Naive thymus-derived CD4-positive, alpha-beta T cell (primary cell): ENCODE data around the gene OR1M1. TPM values are rescaled to one million over a fixed set of nuclear protein-coding genes. Genes with fewer than 3 reads are reported as not detected.
"Not testable (repeated sequence)": the region's sequence is repeated elsewhere in the genome, so short reads cannot be mapped to it uniquely, and the experiment has no call there.

Experiments used
- ATAC-seq: fragments of 150-1000 bp; cut with Tn5 transposase; 2 replicates; pipeline ENCODE4 v1.10.0; 2021; ENCODE audit warnings: mild to moderate bottlenecking, moderate library complexity
- CTCF ChIA-PET: fragments of 350-600 bp; sonication (Branson Sonifier 250); formaldehyde crosslinking; loops from one replicate; lab custom pipeline; 2021; ENCODE audit warnings: antibody characterized with exemption; lab: Charles Lee
- POLR2A ChIA-PET: fragments of 350-600 bp; sonication (Branson Sonifier 250); formaldehyde crosslinking; loops from one replicate; lab custom pipeline; 2021; ENCODE audit warnings: antibody characterized with exemption, inconsistent platforms; lab: Charles Lee
- DNase-seq, 9 donors: peaks; one replicate each; pipeline versions ENCODE4 v3.0.0 to v3.0.0-alpha.2; 2020 to 2022; ENCODE audit warnings: mixed read lengths in 1 of 9
- H3K27ac ChIP-seq: one replicate; pipeline ENCODE4 v1.7.0; 2013; ENCODE audit warnings: mild to moderate bottlenecking, low read depth, low read length, moderate library complexity
- H3K27me3 ChIP-seq, 2 donors: one replicate each; pipeline ENCODE4 v1.7.0; 2013; ENCODE audit warnings: low read length in 2 of 2, mild to moderate bottlenecking in 2 of 2, moderate library complexity in 2 of 2; ENCODE audit not compliant: control insufficient read depth in 2 of 2, insufficient read depth in 2 of 2
- H3K36me3 ChIP-seq, 3 experiments: 1 replicate in 2 of 3; 2 replicates in 1 of 3; pipeline ENCODE4 v1.7.0; 2013; ENCODE audit warnings: low read length in 3 of 3, mild to moderate bottlenecking in 3 of 3, moderate library complexity in 1 of 3; ENCODE audit not compliant: insufficient read depth in 3 of 3, control insufficient read depth in 2 of 3
- H3K4me1 ChIP-seq, 2 donors: one replicate each; pipeline ENCODE4 v1.7.0; 2013; ENCODE audit warnings: low read length in 2 of 2, mild to moderate bottlenecking in 2 of 2, moderate library complexity in 1 of 2; ENCODE audit not compliant: control insufficient read depth in 2 of 2, insufficient read depth in 2 of 2
- H3K4me3 ChIP-seq: 2 replicates; pipeline ENCODE4 v1.7.0; 2013; ENCODE audit warnings: mild to moderate bottlenecking, low read length
- H3K9me3 ChIP-seq, 3 experiments: 1 replicate in 2 of 3; 2 replicates in 1 of 3; pipeline ENCODE4 v1.7.0; 2013; ENCODE audit warnings: low read length in 3 of 3; ENCODE audit not compliant: control insufficient read depth in 2 of 3
- H3K27ac Mint-ChIP-seq, 9 donors: one replicate each; pipeline ENCODE4 v1.8.0; 2020 to 2022; ENCODE audit warnings: mixed read lengths in 9 of 9, mild to moderate bottlenecking in 8 of 9, moderate library complexity in 5 of 9, inconsistent platforms in 2 of 9
- H3K27me3 Mint-ChIP-seq, 5 donors: one replicate each; pipeline ENCODE4 v1.8.0; 2021 to 2022; ENCODE audit warnings: mixed read lengths in 5 of 5, mild to moderate bottlenecking in 1 of 5
- H3K36me3 Mint-ChIP-seq, 5 donors: one replicate each; pipeline ENCODE4 v1.8.0; 2020 to 2022; ENCODE audit warnings: mixed read lengths in 5 of 5, mild to moderate bottlenecking in 3 of 5, inconsistent platforms in 1 of 5
- H3K4me1 Mint-ChIP-seq, 7 donors: one replicate each; pipeline ENCODE4 v1.8.0; 2020 to 2022; ENCODE audit warnings: mixed read lengths in 7 of 7, mild to moderate bottlenecking in 3 of 7, inconsistent platforms in 1 of 7
- H3K4me3 Mint-ChIP-seq, 10 donors: one replicate each; pipeline ENCODE4 v1.8.0; 2020 to 2022; ENCODE audit warnings: mild to moderate bottlenecking in 10 of 10, mixed read lengths in 10 of 10, moderate library complexity in 6 of 10, inconsistent platforms in 2 of 10
- H3K9me3 Mint-ChIP-seq, 11 donors: one replicate each; pipeline ENCODE4 v1.8.0; 2020 to 2022; ENCODE audit warnings: mixed read lengths in 11 of 11, mild to moderate bottlenecking in 4 of 11, inconsistent platforms in 1 of 11, moderate library complexity in 1 of 11
- intact Hi-C, 2 donors: fragments of 100-400 bp; cut with micrococcal nuclease; formaldehyde crosslinking; loops; one replicate each; pipeline ENCODE4 v1.15.1; 2023
- polyA plus RNA-seq, 2 donors: library from polyadenylated mRNA; unstranded; fragments of 300-500 nt; fragmentation: Illumina TruSeq; gene quantifications; one replicate each; pipeline ENCODE4 v1.2.3, GENCODE V29; 2021
- total RNA-seq, 6 experiments: library from RNA in 5 of 6; stranded (reverse) in 5 of 6; gene quantifications; 1 replicate in 5 of 6; 2 replicates in 1 of 6; pipeline ENCODE4 v1.2.3 and lab custom pipeline; 2021 to 2026

OR1M1 gene
- total and polyA plus RNA-seq, 7 experiments from 2014 or later = not detected

- no peaks in the 10 kb centered on the region for H3K9me3 ChIP-seq
- ChIA-PET POLR2A (no interaction called here), CTCF (no interaction called here)
- no peaks in the 10 kb centered on the region for H3K4me1 ChIP-seq
- peaks cover 0 to 4% (median 3%) of the 10 kb centered on the region in 5 donors for H3K27me3 Mint-ChIP-seq
- ATAC-seq (no peak), DNase-seq (no peak)
- H3K27ac ChIP-seq = no peak overlapping the region
- no peaks in the 10 kb centered on the region for H3K36me3 Mint-ChIP-seq
- H3K4me3 Mint-ChIP-seq = no peak overlapping the region
- peaks cover 0 to 2% (median 0%) of the 10 kb centered on the region in 7 donors for H3K4me1 Mint-ChIP-seq
- H3K27me3 ChIP-seq = no peaks in the 10 kb centered on the region
- no peak overlapping the region for H3K27ac Mint-ChIP-seq
- intact Hi-C loops = no loop called here
- H3K9me3 Mint-ChIP-seq = peaks cover 0 to 2% (median 0%) of the 10 kb centered on the region in 11 donors
- no peaks in the 10 kb centered on the region for H3K36me3 ChIP-seq
- no peak overlapping the region for H3K4me3 ChIP-seq
These were observed 27.8 kb upstream of the OR1M1 start for GRCh38 chr19:9058905-9059667.

- H3K27ac Mint-ChIP-seq = no peak overlapping the region
These were observed 26.1 kb upstream of the OR1M1 start for GRCh38 chr19:9060564-9061340.

GRCh38 chr19:9061879-9062278, 25.0 kb upstream of the OR1M1 start:
- no peak overlapping the region for H3K27ac Mint-ChIP-seq
- CTCF ChIA-PET = no interaction called here
- no peak overlapping the region for H3K4me3 Mint-ChIP-seq
- Histone ChIP-seq H3K36me3 (no peaks in the 10 kb centered on the region), H3K4me3 (no peak overlapping the region), H3K27ac (no peak overlapping the region), H3K4me1 (no peaks in the 10 kb centered on the region), H3K27me3 (no peaks in the 10 kb centered on the region), H3K9me3 (no peaks in the 10 kb centered on the region)
- intact Hi-C loops = no loop called here
- H3K9me3 Mint-ChIP-seq = peaks cover 0 to 2% (median 0%) of the 10 kb centered on the region in 11 donors
- DNase-seq (no peak), ATAC-seq (no peak)
- no peaks in the 10 kb centered on the region for H3K36me3 Mint-ChIP-seq
- H3K27me3 Mint-ChIP-seq = peaks cover 0 to 3% (median 0%) of the 10 kb centered on the region in 5 donors
- POLR2A ChIA-PET = no interaction called here
- peaks cover 0 to 2% (median 0%) of the 10 kb centered on the region in 7 donors for H3K4me1 Mint-ChIP-seq

More at GRCh38 chr19:9060564-9061340, 26.1 kb upstream of the OR1M1 start:
- ATAC-seq (no peak), DNase-seq (no peak)
- Histone ChIP-seq H3K4me1 (no peaks in the 10 kb centered on the region), H3K36me3 (no peaks in the 10 kb centered on the region), H3K9me3 (no peaks in the 10 kb centered on the region), H3K27ac (no peak overlapping the region), H3K27me3 (no peaks in the 10 kb centered on the region), H3K4me3 (no peak overlapping the region)
- peaks cover 0 to 3% (median 0%) of the 10 kb centered on the region in 5 donors for H3K27me3 Mint-ChIP-seq
- H3K4me3 Mint-ChIP-seq = no peak overlapping the region
- H3K9me3 Mint-ChIP-seq = peaks cover 0 to 2% (median 0%) of the 10 kb centered on the region in 11 donors
- intact Hi-C loops = no loop called here
- H3K36me3 Mint-ChIP-seq = no peaks in the 10 kb centered on the region
- peaks cover 0 to 2% (median 0%) of the 10 kb centered on the region in 7 donors for H3K4me1 Mint-ChIP-seq
- ChIA-PET POLR2A (no interaction called here), CTCF (no interaction called here)

GRCh38 chr19:9065457-9066014, 21.3 kb upstream of the OR1M1 start:
- Histone ChIP-seq H3K9me3 (no peaks in the 10 kb centered on the region), H3K4me1 (no peaks in the 10 kb centered on the region), H3K4me3 (no peak overlapping the region), H3K27me3 (no peaks in the 10 kb centered on the region), H3K27ac (no peak overlapping the region), H3K36me3 (no peaks in the 10 kb centered on the region)
- ChIA-PET CTCF (no interaction called here), POLR2A (no interaction called here)
- ATAC-seq (no peak), DNase-seq (no peak)
- H3K9me3 Mint-ChIP-seq = peaks cover 0 to 2% (median 0%) of the 10 kb centered on the region in 11 donors
- no peak overlapping the region for H3K4me3 Mint-ChIP-seq
- no peaks in the 10 kb centered on the region for H3K36me3 Mint-ChIP-seq
- intact Hi-C loops = no loop called here
- H3K27ac Mint-ChIP-seq = no peak overlapping the region
- no peaks in the 10 kb centered on the region for H3K27me3 Mint-ChIP-seq
- H3K4me1 Mint-ChIP-seq = peaks cover 0 to 2% (median 0%) of the 10 kb centered on the region in 7 donors

GRCh38 chr19:9070066-9070465, 16.8 kb upstream of the OR1M1 start:
- Histone ChIP-seq H3K27ac (no peak overlapping the region), H3K4me3 (no peak overlapping the region), H3K9me3 (no peaks in the 10 kb centered on the region), H3K36me3 (no peaks in the 10 kb centered on the region), H3K27me3 (no peaks in the 10 kb centered on the region), H3K4me1 (no peaks in the 10 kb centered on the region)
- Mint-ChIP-seq H3K36me3 (no peaks in the 10 kb centered on the region), H3K4me3 (no peak overlapping the region), H3K9me3 (no peaks in the 10 kb centered on the region), H3K27me3 (no peaks in the 10 kb centered on the region), H3K27ac (no peak overlapping the region), H3K4me1 (no peaks in the 10 kb centered on the region)
- ChIA-PET CTCF (interaction anchor here (0.6 kb wide), 1 partner anchor 428 kb away, joined by 3 read pairs; no protein-coding TSS in a partner anchor), POLR2A (interaction anchor here (0.6 kb wide), 1 partner anchor 206 kb away, joined by 3 read pairs; no protein-coding TSS in a partner anchor)
- ATAC-seq (no peak), DNase-seq (no peak)
- intact Hi-C loops = no loop called here

GRCh38 chr19:9071720-9072119, 15.1 kb upstream of the OR1M1 start:
- H3K4me3 Mint-ChIP-seq, H3K27me3 ChIP-seq, H3K27me3 Mint-ChIP-seq, DNase-seq, H3K9me3 Mint-ChIP-seq, ATAC-seq, CTCF ChIA-PET, H3K4me1 ChIP-seq, H3K9me3 ChIP-seq, H3K4me1 Mint-ChIP-seq, H3K27ac ChIP-seq, H3K36me3 Mint-ChIP-seq, H3K36me3 ChIP-seq, H3K27ac Mint-ChIP-seq, H3K4me3 ChIP-seq, intact Hi-C loops: not testable (repeated sequence)
- POLR2A ChIA-PET = interaction anchor here (0.6 kb wide), 1 partner anchor 557 kb away, joined by 3 read pairs; no protein-coding TSS in a partner anchor
